ENCODE results near the gene SIRT6. TPM values are rescaled to one million over a fixed set of nuclear protein-coding genes. Genes with fewer than 3 reads are reported as not detected.

The SIRT6 gene
- total RNA-seq, 2 donors from 2014 or later: 23.5 to 37.3 TPM

DNA sequence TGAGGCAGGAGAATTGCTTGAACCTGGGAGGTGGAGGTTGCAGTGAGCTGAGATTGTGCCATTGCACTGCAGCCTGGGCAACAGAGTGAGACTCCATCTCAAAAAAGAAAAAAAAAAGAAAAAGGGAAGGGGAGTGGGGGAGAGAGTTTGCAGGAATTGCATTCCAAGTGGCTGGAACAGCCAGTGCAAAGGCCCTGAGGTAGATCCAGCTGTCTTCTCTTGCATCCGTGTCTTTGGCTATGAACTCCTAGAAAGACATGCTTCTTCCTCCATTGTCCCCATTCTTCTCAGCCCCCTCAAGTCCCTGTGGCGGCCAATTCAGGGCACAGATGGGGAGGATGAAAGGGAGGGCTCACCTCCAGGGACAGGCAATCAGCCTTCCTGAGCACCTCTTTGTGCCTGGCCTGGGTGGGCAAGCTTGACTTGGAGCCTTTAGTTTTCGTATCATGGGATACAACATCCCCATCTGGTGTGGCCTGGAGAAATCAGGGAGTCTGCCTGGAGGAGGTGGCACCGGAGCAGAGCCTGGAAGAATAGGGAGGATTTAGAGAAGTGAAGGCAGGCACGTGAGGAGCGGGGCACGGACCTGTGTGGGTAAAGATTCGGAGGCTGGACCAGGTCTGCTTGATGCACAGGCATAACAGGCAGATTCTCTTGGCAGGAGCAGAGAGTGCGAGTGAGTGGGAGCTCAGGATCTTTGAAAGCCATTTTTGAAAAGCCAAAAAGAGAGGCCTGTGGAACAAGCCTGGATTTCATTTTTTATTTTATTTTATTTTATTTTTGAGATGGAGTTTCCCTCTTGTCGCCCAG, 5.2 kb upstream of the SIRT6 start:
- Histone ChIP-seq H3K27ac (no peak overlapping the region), H3K4me3 (no peak overlapping the region), H3K9me3 (no peaks in the 10 kb centered on the region), H3K27me3 (replicated peaks; ENCODE audit: insufficient read depth) (no peaks in the 10 kb centered on the region), H3K4me1 (replicated peaks) (no peaks in the 10 kb centered on the region), H3K36me3 (no peaks in the 10 kb centered on the region)
- TF ChIP-seq POLR2A (IDR thresholded peaks at IDR 0.05): no peak
- no peak for TF ChIP-seq POLR2AphosphoS5 (IDR thresholded peaks at IDR 0.05)
- TF ChIP-seq, protein P1, sequence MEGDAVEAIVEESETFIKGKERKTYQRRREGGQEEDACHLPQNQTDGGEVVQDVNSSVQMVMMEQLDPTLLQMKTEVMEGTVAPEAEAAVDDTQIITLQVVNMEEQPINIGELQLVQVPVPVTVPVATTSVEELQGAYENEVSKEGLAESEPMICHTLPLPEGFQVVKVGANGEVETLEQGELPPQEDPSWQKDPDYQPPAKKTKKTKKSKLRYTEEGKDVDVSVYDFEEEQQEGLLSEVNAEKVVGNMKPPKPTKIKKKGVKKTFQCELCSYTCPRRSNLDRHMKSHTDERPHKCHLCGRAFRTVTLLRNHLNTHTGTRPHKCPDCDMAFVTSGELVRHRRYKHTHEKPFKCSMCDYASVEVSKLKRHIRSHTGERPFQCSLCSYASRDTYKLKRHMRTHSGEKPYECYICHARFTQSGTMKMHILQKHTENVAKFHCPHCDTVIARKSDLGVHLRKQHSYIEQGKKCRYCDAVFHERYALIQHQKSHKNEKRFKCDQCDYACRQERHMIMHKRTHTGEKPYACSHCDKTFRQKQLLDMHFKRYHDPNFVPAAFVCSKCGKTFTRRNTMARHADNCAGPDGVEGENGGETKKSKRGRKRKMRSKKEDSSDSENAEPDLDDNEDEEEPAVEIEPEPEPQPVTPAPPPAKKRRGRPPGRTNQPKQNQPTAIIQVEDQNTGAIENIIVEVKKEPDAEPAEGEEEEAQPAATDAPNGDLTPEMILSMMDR (IDR thresholded peaks at IDR 0.05): no peak
- intact Hi-C loops (cut with DNase I): no loop called here
- DNase-seq (ENCODE audit: low spot score): no peak
- WGBS: 93% methylated on average over 10 of the region's 10 CpGs

DNA sequence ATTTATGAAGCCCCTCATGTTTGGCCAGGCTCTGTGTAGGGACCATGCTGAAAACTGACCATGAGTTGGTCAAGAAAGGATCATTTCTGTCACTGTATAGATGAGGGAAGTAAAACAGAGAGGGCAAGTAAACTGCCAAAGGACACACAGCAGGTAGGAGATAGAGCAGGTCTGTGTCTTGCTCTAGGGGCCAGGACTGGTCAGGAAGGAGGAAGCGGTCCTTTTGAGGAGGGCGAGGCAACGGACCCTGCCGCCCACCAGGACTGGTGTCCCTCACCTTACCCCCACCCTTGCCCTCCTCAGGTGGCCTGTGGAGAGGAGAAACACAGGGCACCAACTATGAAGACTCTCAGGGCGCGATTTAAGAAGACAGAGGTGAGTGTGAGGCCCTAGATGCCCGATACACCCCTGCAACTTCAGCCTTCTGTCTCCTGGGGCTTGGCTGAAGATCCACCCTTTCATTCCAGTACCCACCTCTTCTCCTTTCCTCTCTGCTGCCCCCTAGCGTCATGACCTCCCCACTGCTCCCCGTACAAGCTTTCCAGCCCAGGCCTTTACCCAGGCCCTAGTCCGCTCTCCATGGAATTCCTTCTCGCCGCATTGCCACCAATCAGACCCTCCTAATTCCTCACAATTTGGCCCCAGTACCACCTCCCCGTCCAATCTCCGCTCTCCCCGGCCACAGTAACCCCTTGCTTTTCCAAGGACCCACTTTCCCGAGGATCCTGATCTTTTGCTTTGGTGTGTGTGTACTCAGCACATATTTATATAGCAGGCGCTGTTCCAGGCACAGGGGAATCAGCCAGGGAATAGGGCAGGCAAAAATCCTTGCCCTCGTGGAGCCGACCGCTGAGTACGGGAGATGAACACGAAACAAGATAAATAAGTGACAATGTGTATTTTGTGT, 4.0 kb upstream of the SIRT6 start:
- no peaks in the 10 kb centered on the region for H3K9me3 ChIP-seq
- no peaks in the 10 kb centered on the region for H3K27me3 ChIP-seq (replicated peaks; ENCODE audit: insufficient read depth)
- no peaks in the 10 kb centered on the region for H3K36me3 ChIP-seq
- no peak for TF ChIP-seq POLR2AphosphoS5 (IDR thresholded peaks at IDR 0.05)
- TF ChIP-seq POLR2A (IDR thresholded peaks at IDR 0.05): no peak
- TF ChIP-seq, protein P1 (IDR thresholded peaks at IDR 0.05): peak; percentile 50 to 76 (median 66)
- DNase-seq (ENCODE audit: low spot score): peak; percentile 68
- intact Hi-C loops (cut with DNase I): no loop called here
- H3K27ac ChIP-seq: peak overlapping the region; percentile 57 to 58
- WGBS: 25% methylated on average over 22 of the region's 22 CpGs
- peaks cover 4% of the 10 kb centered on the region for H3K4me1 ChIP-seq (replicated peaks)
- H3K4me3 ChIP-seq: peak overlapping the region in 1 of 2 donors; percentile 7

DNA sequence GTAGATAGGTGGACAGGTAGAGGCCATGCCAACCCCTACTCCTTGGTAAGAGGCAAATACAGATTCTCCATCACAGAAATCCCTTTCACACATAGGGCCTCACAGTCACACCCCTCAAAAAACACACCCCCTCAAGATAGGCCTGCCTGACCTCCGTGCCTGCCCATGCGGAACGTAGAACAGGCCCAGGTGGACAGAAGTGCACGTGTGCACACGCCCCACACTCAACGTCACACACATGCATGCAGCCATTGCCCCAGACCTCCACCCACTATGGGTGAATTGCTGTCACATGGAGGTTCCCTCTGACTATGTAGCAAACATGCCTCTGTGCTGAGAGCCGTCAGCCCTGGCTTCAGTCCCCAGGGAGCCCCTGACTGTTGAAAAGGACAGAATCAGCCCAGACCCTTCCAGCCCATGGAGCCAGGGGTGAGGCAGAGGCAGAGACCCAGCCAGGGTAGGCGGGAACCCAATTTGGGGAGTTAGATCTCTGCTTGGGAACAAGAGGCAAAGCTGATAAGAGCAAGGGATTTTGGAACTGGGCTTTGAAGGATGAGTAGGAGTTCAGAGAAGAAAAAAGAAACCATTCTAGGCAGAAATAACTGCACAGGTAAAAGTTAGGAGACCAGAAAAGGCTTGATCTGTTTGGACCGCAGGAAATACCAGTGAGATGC, 3.2 kb upstream of the SIRT6 start:
- DNase-seq (ENCODE audit: low spot score): no peak
- Histone ChIP-seq H3K27me3 (replicated peaks; ENCODE audit: insufficient read depth) (no peaks in the 10 kb centered on the region), H3K27ac (no peak overlapping the region), H3K36me3 (no peaks in the 10 kb centered on the region), H3K4me1 (replicated peaks) (peaks cover 9% of the 10 kb centered on the region), H3K4me3 (no peak overlapping the region), H3K9me3 (no peaks in the 10 kb centered on the region)
- WGBS: 62% methylated on average over 9 of the region's 9 CpGs
- no peak for TF ChIP-seq POLR2AphosphoS5 (IDR thresholded peaks at IDR 0.05)
- TF ChIP-seq, protein P1 (IDR thresholded peaks at IDR 0.05): no peak
- no peak for TF ChIP-seq POLR2A (IDR thresholded peaks at IDR 0.05)
- intact Hi-C loops (cut with DNase I): no loop called here

DNA sequence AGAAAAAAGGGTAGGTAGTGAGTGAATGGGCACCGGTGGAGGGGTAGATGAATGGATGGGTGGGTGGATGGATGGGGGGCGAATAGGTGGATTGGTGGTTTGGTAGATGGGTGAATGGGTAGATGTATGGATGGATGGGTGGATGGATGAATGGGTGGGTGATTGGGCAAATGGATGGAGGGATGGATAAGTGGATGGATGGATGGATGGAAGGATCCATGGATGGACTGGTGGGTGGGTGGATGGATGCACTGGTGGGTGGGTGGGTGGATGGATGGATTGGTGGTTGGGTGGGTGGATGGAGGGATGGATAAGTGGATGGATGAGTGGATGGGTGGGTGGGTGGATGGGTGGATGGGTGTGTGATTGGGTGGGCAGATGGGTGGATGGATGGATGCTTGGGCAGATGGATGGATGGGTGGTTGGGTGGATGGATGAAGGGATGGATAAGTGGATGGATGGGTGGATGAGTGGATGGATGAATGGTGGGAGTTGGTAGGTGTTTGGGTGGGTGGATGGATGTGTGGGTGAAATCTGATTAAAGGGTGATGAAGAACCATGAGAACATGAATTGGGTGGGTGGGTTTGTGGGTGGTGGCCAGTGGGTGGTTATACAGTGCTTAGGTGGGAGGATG, 2.5 kb upstream of the SIRT6 start:
- Histone ChIP-seq H3K4me3 (no peak overlapping the region), H3K27me3 (replicated peaks; ENCODE audit: insufficient read depth) (no peaks in the 10 kb centered on the region), H3K4me1 (replicated peaks) (peaks cover 9% of the 10 kb centered on the region), H3K9me3 (no peaks in the 10 kb centered on the region), H3K36me3 (no peaks in the 10 kb centered on the region), H3K27ac (no peak overlapping the region)
- 81% methylated on average over 2 of the region's 2 CpGs for WGBS
- intact Hi-C loops (cut with DNase I): loop anchor here (5.0 kb wide), 1 partner anchor 203 kb away; no protein-coding TSS in a partner anchor
- DNase-seq (ENCODE audit: low spot score): no peak
- TF ChIP-seq POLR2AphosphoS5 (IDR thresholded peaks at IDR 0.05) (no peak), POLR2A (IDR thresholded peaks at IDR 0.05) (no peak)
- TF ChIP-seq, protein P1 (IDR thresholded peaks at IDR 0.05): no peak

Data from prostate gland (tissue), 2 donors.